Prostate gland (tissue), 2 donors: ENCODE measurements around the gene B4GALNT3.

Experiments used
- POLR2A ChIP-seq: fragments of 450-650 bp; IDR thresholded peaks from one replicate; pipeline ENCODE4 v1.6.1; 2016; ENCODE audit warnings: antibody characterized with exemption, mild to moderate bottlenecking
- TF ChIP-seq, protein P1 (sequence below), 4 experiments: fragments of 200-600 bp in 2 of 4; fragments of 450-650 bp in 2 of 4; sonication (generic) in 2 of 4; IDR thresholded peaks; 1 replicate in 3 of 4; 2 replicates in 1 of 4; pipeline ENCODE4 v1.5.1; 2016 to 2019; ENCODE audit warnings: antibody characterized with exemption in 4 of 4, mild to moderate bottlenecking in 2 of 4, moderate library complexity in 2 of 4

DNA sequence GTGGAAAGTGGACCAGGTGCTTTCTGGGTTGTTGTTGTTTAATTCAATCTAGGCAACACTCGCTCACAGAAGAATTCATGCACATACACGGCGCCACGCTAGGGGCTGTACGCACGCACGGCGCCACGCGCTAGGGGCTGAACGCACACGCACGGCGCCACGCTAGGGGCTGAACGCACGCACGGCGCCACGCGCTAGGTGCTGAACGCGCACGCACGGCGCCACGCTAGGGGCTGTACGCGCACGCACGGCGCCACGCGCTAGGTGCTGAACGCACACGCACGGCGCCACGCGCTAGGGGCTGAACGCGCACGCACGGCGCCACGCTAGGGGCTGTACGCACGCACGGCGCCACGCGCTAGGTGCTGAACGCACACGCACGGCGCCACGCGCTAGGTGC is 149.2 kb downstream of the B4GALNT3 start:
- TF ChIP-seq, protein P1, sequence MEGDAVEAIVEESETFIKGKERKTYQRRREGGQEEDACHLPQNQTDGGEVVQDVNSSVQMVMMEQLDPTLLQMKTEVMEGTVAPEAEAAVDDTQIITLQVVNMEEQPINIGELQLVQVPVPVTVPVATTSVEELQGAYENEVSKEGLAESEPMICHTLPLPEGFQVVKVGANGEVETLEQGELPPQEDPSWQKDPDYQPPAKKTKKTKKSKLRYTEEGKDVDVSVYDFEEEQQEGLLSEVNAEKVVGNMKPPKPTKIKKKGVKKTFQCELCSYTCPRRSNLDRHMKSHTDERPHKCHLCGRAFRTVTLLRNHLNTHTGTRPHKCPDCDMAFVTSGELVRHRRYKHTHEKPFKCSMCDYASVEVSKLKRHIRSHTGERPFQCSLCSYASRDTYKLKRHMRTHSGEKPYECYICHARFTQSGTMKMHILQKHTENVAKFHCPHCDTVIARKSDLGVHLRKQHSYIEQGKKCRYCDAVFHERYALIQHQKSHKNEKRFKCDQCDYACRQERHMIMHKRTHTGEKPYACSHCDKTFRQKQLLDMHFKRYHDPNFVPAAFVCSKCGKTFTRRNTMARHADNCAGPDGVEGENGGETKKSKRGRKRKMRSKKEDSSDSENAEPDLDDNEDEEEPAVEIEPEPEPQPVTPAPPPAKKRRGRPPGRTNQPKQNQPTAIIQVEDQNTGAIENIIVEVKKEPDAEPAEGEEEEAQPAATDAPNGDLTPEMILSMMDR (IDR thresholded peaks at IDR 0.05) = no peak
- TF ChIP-seq POLR2A = no peak
